AG10803 (cell line): ENCODE results near the gene ZMYND11.
"Not testable (repeated sequence)": the region's sequence is repeated elsewhere in the genome, so short reads cannot be mapped to it uniquely, and the experiment has no call there.

Source experiments
- DNase-seq: peaks from one replicate; pipeline ENCODE4 v3.0.0; 2010; ENCODE audit warnings: low read depth
- H3K4me3 ChIP-seq: 2 replicates; pipeline ENCODE4 v1.5.1; 2011; ENCODE audit warnings: mild to moderate bottlenecking, low read length, control low read depth
- CTCF ChIP-seq: conservative IDR thresholded peaks from 2 replicates; pipeline ENCODE4 v1.5.1; 2011; ENCODE audit warnings: mild to moderate bottlenecking, low read length, control low read depth, inconsistent platforms

Gene ZMYND11

GRCh38 chr10:299512-299911 lies 164.3 kb downstream of the ZMYND11 start:
- no peak for TF ChIP-seq CTCF
- DNase-seq: no peak

GRCh38 chr10:299969-300368 lies 164.7 kb downstream of the ZMYND11 start:
- no peak overlapping the region for H3K4me3 ChIP-seq
- no peak for TF ChIP-seq CTCF
- no peak for DNase-seq

More at GRCh38 chr10:299512-299911, 164.3 kb downstream of the ZMYND11 start:
- no peak overlapping the region for H3K4me3 ChIP-seq

- not testable (repeated sequence) for DNase-seq, H3K4me3 ChIP-seq
Measured at GRCh38 chr10:300580-300979, 165.3 kb downstream of the ZMYND11 start.

GRCh38 chr10:301536-301935 lies 166.3 kb downstream of the ZMYND11 start:
- H3K4me3 ChIP-seq: no peak overlapping the region
- DNase-seq: no peak
- no peak for TF ChIP-seq CTCF
